Endothelial cell (in vitro differentiated cells): ENCODE measurements around the gene TTC7B. TPM values are rescaled to one million over a fixed set of nuclear protein-coding genes. Genes with fewer than 3 reads are reported as not detected.

Experiments used
- DNase-seq: peaks from one replicate; pipeline ENCODE4 v3.0.0; 2021; ENCODE audit warnings: low spot score
- H3K27ac Mint-ChIP-seq: one replicate; pipeline ENCODE4 v1.8.0; 2021; ENCODE audit warnings: mixed read lengths, inconsistent platforms; ENCODE audit not compliant: unreplicated experiment
- H3K27me3 Mint-ChIP-seq: one replicate; pipeline ENCODE4 v1.8.0; 2021; ENCODE audit warnings: mild to moderate bottlenecking, moderate library complexity, mixed read lengths, inconsistent platforms; ENCODE audit not compliant: unreplicated experiment
- H3K36me3 Mint-ChIP-seq: one replicate; pipeline ENCODE4 v1.8.0; 2021; ENCODE audit warnings: mild to moderate bottlenecking, low read depth, mixed read lengths, inconsistent platforms; ENCODE audit not compliant: unreplicated experiment
- H3K4me1 Mint-ChIP-seq: one replicate; pipeline ENCODE4 v1.8.0; 2021; ENCODE audit warnings: mild to moderate bottlenecking, mixed read lengths, inconsistent platforms; ENCODE audit not compliant: unreplicated experiment
- H3K4me3 Mint-ChIP-seq: one replicate; pipeline ENCODE4 v1.8.0; 2021; ENCODE audit warnings: mild to moderate bottlenecking, mixed read lengths, inconsistent platforms; ENCODE audit not compliant: unreplicated experiment
- H3K9me3 Mint-ChIP-seq: one replicate; pipeline ENCODE4 v1.8.0; 2021; ENCODE audit warnings: mixed read lengths, inconsistent platforms; ENCODE audit not compliant: unreplicated experiment
- CTCF ChIP-seq: fragments of 200-600 bp; sonication (generic); IDR thresholded peaks from one replicate; pipeline ENCODE4 v1.5.0; 2021; ENCODE audit warnings: antibody characterized with exemption; ENCODE audit not compliant: unreplicated experiment
- total RNA-seq: library from RNA; stranded (reverse); fragmentation: NEBNext Ultra II Directional; extraction: Animal tissue kit (Norgen Biotek cat#: 25700); gene quantifications from one replicate; pipeline ENCODE4 v1.2.1, GENCODE V29; 2021; ENCODE audit not compliant: unreplicated experiment

Gene TTC7B
- total RNA-seq, 1 donor from 2014 or later = 93.5 TPM

DNA sequence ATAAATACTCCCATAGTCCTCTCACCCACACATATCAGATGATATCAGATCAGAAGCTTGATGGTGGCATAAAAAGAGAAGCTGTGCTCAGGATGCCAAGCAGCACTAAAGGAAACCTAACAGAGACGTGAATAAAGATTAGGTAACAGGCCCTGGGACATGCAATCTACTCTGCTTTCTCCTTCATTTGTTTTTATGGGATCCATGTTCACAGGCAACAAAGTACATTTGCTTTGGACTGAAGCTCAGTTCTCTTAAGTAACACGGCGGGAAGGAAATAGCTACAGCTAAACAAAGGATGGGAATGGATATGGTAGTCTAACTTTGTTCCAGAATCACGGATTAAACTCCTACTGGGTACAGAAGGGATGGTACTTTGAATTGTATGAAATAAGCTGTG is 119.5 kb downstream of the TTC7B start:
- Mint-ChIP-seq H3K9me3 (no peaks in the 10 kb centered on the region), H3K27me3 (no peaks in the 10 kb centered on the region), H3K36me3 (no peaks in the 10 kb centered on the region), H3K27ac (peak overlapping the region; percentile 68), H3K4me1 (peaks cover 50% of the 10 kb centered on the region), H3K4me3 (no peak overlapping the region)
- DNase-seq = no peak
- no peak for TF ChIP-seq CTCF

- peak overlapping the region; percentile 68 for H3K27ac Mint-ChIP-seq
- H3K4me3 Mint-ChIP-seq = no peak overlapping the region
- H3K4me1 Mint-ChIP-seq = peaks cover 45% of the 10 kb centered on the region
- no peak for TF ChIP-seq CTCF
- no peaks in the 10 kb centered on the region for H3K27me3 Mint-ChIP-seq
- no peak for DNase-seq
- no peaks in the 10 kb centered on the region for H3K36me3 Mint-ChIP-seq
- H3K9me3 Mint-ChIP-seq = no peaks in the 10 kb centered on the region
These were observed 120.1 kb downstream of the TTC7B start for GRCh38 chr14:90695997-90696660.

DNA sequence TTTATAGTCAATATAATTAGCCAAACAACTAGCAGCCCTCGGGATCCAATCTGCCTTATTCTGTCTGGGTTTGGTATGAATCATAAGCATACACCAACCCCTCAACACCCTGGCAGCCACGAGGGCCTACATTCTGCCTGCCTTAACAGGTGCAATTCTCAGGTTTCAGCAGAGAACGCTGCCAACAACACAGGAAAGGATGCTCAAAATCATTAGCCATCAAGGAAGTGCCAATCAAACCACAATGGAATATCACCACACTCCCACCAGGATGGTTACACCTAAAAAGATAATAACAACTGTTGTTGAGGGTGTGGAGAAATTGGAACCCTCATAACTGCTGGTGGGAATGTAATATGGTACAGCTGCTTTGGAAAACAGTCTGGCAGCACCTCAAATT is 122.8 kb downstream of the TTC7B start:
- Mint-ChIP-seq H3K4me1 (peaks cover 19% of the 10 kb centered on the region), H3K4me3 (no peak overlapping the region), H3K36me3 (peaks cover 4% of the 10 kb centered on the region), H3K27ac (no peak overlapping the region), H3K27me3 (no peaks in the 10 kb centered on the region), H3K9me3 (no peaks in the 10 kb centered on the region)
- no peak for TF ChIP-seq CTCF
- DNase-seq = no peak

GRCh38 chr14:90692826-90693225 is 123.4 kb downstream of the TTC7B start:
- H3K4me3 Mint-ChIP-seq = no peak overlapping the region
- peaks cover 13% of the 10 kb centered on the region for H3K4me1 Mint-ChIP-seq
- H3K27me3 Mint-ChIP-seq = no peaks in the 10 kb centered on the region
- DNase-seq = no peak
- no peak for TF ChIP-seq CTCF
- H3K9me3 Mint-ChIP-seq = no peaks in the 10 kb centered on the region
- H3K36me3 Mint-ChIP-seq = peaks cover 4% of the 10 kb centered on the region
- H3K27ac Mint-ChIP-seq = no peak overlapping the region

DNA sequence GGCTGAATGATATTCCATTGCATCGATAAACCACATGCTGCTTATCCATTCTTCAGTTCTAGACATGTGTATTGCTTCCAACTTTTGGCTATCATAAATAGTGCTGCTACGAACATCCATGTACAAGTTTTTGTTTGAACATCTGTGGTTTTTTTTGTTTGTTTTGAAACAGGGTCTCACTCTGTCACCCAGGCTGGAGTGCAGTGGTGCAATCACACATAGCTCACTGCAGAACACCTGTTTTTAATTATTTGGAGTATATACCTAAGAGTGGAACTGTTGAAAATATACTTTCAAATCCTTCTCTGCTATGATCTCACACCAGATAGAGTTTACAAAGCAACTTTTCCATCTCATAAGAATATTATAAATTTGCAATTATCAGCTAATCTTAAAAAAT is 124.2 kb downstream of the TTC7B start:
- Mint-ChIP-seq H3K4me1 (peaks cover 6% of the 10 kb centered on the region), H3K4me3 (no peak overlapping the region), H3K9me3 (no peaks in the 10 kb centered on the region), H3K36me3 (peaks cover 10% of the 10 kb centered on the region), H3K27me3 (no peaks in the 10 kb centered on the region), H3K27ac (no peak overlapping the region)
- no peak for DNase-seq
- no peak for TF ChIP-seq CTCF
